Ecto neural progenitor cell (in vitro differentiated cells): ENCODE data around the gene ZFAND6.
"Not testable (repeated sequence)": the region's sequence is repeated elsewhere in the genome, so short reads cannot be mapped to it uniquely, and the experiment has no call there.

Source experiments
- DNase-seq: peaks from one replicate; pipeline ENCODE4 v3.0.0-alpha.2; 2018; ENCODE audit warnings: low spot score

Gene ZFAND6

DNA sequence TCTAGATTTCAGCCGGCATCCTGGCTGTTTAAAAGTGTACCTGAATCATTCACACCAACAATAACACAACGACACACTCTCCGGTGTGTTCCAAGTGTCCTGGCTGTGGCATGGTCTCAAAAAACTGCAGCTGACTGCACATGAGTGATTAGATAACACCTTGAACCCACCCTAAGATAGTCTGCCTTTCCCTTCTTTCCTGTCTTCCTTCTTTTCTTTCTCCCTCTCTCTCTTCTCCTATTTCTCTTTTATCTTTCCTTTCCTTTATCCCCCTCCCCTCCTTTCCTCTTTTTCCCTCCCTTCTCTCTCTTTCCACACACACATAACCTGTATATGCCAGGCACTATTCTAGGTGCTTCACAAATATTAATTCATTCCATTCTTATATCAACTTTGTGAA is 92.1 kb downstream of the ZFAND6 start:
- no peak for DNase-seq

- DNase-seq = peak; percentile 98
Measured at GRCh38 chr15:80152180-80152895, 92.9 kb downstream of the ZFAND6 start.

DNA sequence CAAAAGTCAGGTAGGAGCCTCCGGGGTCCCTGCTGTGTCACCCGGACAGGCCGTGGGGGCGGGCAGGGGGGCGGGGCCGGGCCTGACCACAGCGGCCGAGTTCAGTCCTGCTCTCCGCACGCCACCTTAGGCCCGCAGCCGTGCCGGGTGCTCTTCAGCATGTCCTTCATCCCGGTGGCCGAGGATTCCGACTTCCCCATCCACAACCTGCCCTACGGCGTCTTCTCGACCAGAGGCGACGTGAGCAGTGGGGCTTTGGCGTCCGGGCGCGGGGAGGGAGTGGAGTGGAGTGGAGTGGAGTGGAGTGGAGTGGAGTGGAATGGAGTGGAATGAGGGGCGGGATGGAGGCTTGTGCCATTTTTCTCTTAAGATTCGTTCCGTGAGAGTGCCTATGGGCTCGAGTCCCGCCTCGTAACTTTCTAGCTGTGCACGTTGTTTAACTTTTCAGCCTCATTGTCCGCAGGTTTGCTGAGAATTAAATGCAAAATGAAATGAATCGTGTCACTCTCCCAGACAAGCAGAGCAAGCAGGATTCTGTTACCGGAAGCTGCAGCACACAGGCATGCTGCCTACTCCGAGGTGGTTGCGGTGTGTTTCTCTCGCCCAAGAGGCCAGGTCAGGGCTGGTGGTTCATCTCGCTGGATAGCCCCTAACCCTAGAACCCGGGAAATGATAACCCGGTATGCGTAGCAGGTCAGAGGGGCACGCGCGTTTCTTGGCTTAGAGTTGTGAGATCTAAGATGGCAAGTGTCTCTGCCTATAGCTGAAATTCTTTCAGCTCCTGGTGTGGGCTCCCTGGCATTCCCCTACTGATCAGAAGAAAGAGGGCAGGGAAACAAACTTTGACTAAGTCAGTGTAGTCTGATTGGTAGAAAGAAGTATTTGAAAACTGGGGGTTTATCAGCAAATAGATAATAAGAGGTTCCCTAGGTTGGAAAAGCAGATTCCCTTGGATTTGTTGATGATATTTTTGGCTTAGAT is 93.7 kb downstream of the ZFAND6 start, which contains the start of gene FAH:
TSS of gene FAH (plus strand) at position 104 of the 981 bp plus-strand sequence. CDS start at position 160, 56 bp downstream.
- peak; percentile 58 for DNase-seq

DNA sequence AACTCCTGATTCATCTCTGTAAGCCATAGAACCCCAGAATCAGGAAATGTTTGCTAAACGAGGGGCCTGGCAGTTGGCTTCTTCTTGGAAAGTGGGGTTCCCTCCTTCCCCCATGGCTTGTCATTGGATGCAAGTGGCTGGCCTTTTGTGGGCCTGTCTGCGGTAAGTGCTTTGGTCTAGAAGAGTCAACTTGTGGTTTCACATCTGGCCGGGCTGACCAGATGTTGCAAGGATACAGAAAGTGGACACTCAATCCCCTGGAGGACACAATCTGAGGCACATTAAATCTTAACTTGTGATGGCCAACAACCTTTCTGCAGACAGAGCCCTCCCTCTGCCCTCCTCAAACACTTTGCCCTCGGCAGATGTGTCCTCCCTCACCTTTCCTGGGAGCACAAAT is 94.4 kb downstream of the ZFAND6 start:
- DNase-seq = no peak

GRCh38 chr15:80154336-80154735 is 94.9 kb downstream of the ZFAND6 start:
- peak; percentile 44 for DNase-seq

- DNase-seq = no peak
Measured at GRCh38 chr15:80155001-80155377, 95.5 kb downstream of the ZFAND6 start.

DNA sequence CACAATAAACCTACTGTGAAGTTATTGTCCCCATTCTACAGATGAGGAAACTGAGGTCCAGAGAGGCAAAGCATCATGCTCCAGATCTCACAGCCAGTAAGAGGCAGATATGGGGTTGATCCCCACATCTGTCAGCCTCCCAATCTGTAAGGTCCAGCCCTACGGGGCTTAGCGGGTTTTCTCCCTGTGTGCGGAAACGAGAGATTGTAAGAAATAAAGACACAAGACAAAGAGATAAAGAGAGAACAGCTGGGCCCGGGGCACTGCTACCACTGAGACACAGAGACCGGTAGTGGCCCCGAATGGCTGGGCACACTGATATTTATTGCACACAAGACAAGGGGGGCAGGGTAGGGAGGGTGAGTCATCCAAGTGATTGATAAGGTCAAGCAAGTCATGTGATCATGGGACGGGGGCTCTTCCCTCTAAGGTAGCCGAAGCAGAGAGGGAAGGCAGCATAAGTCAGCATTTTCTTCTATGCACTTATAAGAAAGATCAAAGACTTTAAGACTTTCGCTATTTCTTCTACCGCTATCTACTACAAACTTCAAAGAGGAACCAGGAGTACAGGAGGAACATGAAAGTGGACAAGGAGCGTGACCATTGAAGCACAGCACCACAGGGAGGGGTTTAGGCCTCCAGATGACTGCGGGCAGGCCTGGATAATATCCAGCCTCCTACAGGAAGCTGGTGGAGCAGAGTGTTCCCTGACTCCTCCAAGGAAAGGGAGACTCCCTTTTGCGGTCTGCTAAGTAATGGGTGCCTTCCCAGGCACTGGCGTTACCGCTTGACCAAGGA is 96.1 kb downstream of the ZFAND6 start:
- not testable (repeated sequence) for DNase-seq

- DNase-seq = no peak
Measured at GRCh38 chr15:80156176-80156720, 96.8 kb downstream of the ZFAND6 start.

GRCh38 chr15:80157215-80157614 is 97.7 kb downstream of the ZFAND6 start:
- DNase-seq = no peak

GRCh38 chr15:80159301-80159700 is 99.8 kb downstream of the ZFAND6 start:
- DNase-seq = no peak

DNA sequence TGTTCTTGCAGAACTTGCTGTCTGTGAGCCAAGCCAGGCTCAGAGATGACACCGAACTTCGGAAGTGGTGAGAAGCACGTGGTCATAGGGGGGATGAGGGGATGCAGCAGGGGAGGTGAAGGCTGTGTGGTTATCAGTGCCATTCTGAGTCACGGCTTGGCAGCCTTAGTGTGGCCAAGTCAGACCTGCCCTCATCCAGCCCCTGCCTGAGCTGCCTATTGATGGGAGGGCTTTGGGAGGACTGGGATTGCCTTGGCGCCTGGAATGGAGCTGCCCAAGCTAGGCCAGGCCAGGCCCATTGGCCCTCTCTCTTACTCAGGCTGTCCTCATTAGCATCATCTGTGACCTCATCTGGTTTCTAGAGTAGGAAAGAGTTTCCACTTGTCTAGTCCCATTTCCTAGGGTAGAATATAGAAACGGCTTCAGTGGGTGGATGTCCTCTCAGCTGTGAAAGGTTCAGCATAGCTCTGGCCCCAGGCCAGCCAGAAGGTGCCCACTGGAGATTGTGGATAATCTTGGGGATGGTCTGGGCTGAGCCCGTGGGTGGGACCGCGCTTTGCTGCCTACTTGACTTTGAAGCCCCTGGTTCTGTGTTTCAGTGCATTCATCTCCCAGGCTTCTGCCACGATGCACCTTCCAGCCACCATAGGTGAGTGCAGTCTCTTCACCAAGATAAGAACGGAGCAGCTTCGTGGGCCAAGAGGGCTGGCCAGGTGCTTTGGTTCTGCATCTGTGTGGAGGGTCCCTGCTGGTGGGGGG is 100.5 kb downstream of the ZFAND6 start:
- no peak for DNase-seq

- DNase-seq = no peak
Measured at GRCh38 chr15:80160570-80161156, 101.2 kb downstream of the ZFAND6 start.

DNA sequence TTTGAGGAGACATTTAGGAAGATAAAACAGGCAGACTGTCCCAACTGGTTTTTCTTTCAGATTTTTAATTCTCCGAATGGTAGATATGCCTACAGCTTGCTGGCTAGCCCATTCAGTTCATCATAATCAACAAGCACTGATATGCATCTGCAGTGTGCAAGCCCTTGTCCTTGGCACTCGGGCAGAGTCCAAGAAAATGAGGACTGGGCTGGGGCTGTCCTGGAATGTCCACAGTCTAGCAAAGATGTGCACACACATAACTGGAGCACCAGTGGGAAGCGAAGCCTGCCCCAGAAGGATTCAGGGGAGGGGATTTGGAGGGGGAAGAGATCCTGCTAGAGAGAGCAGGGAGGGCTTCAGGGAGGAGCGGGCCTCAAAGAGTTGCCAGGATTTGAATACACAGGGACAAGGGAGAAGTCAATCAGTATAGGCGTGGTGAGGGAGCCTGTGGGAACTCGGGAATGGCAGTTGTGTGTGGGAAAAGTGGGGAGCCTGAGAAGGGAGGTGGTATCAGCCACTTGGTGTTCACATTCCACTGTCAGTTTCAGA is 102.1 kb downstream of the ZFAND6 start:
- peak; percentile 16 for DNase-seq

DNA sequence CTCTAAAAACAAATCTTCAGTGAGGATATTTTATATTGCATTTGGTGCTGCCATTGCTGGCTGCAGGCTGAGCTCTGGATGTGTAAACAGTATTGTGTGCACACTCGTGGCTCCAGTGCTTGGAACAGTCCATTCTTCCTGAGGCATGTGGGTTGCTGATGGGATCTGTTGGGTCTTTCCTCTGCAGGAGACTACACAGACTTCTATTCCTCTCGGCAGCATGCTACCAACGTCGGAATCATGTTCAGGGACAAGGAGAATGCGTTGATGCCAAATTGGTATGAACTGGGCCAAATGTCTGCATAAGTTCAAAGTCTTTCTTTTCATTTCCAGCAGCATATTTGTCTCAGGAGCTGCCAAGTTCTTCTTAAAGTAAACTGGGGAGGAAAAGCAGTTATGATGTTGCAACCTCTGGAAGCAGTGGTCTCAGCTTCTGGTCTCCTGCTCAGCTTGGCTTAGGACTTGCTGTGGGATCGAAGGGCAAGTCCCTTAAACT is 102.6 kb downstream of the ZFAND6 start:
- peak; percentile 24 for DNase-seq

GRCh38 chr15:80163217-80163616 is 103.7 kb downstream of the ZFAND6 start:
- DNase-seq = no peak

DNA sequence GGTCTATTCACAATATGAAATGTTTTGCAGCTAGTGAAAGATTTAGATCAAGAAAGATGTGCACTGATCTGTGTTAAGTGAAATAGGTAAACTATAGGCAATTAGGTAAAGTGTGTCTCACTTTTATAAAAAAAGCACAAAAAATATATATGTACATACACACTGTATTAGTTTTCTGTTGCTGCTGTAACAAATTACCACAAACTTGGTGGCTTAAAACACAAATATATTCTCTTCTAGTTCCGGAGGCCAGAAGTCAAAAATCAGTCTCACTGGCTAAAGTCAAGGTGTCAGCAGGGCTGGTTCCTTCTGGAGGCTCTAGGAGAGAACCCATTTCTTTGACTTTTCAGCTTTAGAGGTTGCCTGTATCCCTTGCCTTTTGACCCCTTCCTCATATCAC is 104.4 kb downstream of the ZFAND6 start:
- no peak for DNase-seq

GRCh38 chr15:80167936-80168335 is 108.5 kb downstream of the ZFAND6 start:
- no peak for DNase-seq

DNA sequence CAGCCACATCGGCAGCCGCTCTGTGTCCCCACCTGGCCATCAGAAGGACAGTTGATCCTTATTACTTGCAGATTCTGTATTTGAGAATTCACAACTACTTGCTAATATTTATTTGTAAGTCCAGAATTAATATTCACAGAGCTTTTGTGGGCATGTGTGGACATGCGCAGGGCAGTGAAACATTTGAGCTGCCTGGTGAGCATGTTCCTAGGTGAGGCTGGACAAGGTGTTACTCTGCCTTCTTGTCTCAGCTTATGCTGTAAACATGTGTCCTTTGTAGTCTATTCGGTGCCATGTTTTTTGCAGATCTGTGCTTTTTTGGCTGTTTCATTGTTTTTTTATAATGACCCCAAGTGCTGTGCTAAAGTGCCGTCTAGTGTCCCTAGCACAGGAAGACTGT is 108.9 kb downstream of the ZFAND6 start:
- no peak for DNase-seq

- DNase-seq = no peak
Measured at GRCh38 chr15:80169768-80170357, 110.4 kb downstream of the ZFAND6 start.

DNA sequence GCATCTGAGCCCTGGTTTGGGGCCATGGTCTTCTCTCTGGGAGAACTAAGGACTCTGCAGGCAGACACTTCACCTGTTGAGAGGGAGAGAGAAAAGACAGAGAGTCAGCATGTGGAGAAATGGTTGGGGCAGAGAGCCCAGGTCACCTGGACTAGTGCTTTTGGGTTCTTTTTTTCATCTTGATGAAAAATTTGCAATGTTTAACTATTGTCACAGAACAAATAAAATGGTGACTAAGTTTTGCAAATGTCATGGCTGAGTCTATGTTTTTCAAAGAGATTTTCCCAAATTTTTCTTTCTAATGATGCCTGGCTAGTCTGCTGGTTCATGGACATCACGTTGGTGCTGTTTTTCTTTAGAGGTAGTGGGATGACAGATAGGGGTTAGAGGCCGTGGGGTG is 111.1 kb downstream of the ZFAND6 start:
- no peak for DNase-seq
